Embryonic facial prominence (tissue), 1 donor: ENCODE data around the gene TNFRSF18.
"Not testable (repeated sequence)": the region's sequence is repeated elsewhere in the genome, so short reads cannot be mapped to it uniquely, and the experiment has no call there.

ENCODE experiments used
- DNase-seq: peaks from one replicate; pipeline ENCODE4 v3.0.0-alpha.2; 2016; ENCODE audit errors: extremely low spot score

TNFRSF18 gene

GRCh38 chr1:1206376-1206965, at the start of gene TNFRSF18:
Gene TNFRSF18, minus strand, starts transcription at chr1:1206592. Its CDS starts 21 bp downstream, at chr1:1206571.
- no peak for DNase-seq

- no peak for DNase-seq
Observed at GRCh38 chr1:1255611-1256010, 49.2 kb upstream of the TNFRSF18 start.

- no peak for DNase-seq
Observed at GRCh38 chr1:1255078-1255477, 48.7 kb upstream of the TNFRSF18 start.

- no peak for DNase-seq
Observed at GRCh38 chr1:1254667-1254998, 48.2 kb upstream of the TNFRSF18 start.

DNA sequence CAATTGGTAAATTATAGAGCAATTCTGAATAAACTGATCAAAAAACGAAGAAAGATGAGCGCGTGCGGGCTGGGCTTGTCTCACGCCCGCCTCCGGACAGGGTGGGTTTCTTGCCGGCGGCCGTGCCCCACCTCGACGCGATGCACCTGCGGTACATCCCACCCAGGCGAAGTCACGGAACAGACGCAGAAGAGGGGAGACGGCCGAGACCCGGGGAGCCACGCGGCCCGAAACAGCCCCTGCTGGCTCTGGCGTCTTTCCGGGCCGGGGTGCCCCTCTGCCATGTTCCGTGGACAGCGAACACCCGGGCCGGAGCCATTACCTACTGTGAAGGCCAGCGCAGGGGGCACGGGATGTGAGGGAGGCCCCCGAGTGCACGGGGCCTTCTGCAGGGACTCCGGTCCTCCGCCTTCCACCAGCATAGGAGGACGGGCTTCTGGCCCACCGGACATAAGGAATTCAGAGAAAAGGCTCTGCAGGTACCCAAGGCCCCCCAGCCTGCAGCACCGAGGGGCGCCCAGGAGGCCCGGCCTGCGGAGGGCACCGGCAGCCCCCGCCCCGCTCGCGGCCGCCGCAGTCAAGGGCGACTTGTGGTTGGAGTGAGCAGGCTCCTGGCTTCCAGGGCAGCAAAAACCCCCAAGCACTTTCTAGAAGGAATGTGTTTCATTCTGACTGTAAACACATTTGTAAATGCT, 47.7 kb upstream of the TNFRSF18 start:
- no peak for DNase-seq

DNA sequence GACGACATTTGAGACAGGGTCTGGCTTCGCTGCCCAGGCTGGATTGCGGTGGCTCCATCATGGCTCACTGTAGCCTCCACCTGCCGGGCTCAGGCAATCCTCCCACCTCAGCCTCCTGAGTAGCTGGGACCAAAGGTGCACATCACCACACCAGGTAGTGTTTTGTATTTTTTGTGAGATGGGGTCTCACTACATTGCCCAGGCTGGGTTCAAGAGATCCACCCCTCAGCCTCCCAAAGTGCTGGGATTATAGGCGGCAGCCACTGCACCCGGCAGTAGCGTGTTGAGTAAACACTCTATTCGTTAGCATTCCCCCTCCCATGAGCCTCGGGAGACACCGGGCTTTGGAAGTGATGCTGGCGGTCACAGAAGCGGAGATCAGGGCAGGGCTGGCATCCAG, 46.9 kb upstream of the TNFRSF18 start:
- DNase-seq, result no peak

DNA sequence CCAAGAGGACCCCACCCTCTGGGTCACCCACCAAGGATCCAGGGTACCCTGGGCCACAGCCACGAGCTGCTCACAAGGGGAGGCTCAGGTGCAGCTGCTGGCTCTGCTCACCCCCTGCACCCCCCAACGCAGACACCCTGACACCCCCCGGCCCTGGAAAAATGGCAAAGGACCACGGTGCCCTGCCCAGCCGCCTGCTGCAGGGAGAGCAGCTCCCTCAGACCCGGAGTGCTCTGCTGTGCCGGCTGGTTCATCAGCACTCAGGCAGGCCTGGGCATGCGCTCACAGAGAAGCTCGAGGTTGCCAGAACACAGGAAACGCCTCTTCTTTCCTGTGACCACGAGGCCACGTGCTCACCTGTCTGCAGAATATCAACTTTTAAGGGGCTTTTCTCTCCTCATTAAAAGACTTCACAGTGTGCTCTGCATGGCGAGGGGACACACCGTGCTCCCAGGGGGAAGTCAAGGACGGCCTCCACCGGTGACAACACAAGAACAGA, 44.4 kb upstream of the TNFRSF18 start:
- no peak for DNase-seq

DNA sequence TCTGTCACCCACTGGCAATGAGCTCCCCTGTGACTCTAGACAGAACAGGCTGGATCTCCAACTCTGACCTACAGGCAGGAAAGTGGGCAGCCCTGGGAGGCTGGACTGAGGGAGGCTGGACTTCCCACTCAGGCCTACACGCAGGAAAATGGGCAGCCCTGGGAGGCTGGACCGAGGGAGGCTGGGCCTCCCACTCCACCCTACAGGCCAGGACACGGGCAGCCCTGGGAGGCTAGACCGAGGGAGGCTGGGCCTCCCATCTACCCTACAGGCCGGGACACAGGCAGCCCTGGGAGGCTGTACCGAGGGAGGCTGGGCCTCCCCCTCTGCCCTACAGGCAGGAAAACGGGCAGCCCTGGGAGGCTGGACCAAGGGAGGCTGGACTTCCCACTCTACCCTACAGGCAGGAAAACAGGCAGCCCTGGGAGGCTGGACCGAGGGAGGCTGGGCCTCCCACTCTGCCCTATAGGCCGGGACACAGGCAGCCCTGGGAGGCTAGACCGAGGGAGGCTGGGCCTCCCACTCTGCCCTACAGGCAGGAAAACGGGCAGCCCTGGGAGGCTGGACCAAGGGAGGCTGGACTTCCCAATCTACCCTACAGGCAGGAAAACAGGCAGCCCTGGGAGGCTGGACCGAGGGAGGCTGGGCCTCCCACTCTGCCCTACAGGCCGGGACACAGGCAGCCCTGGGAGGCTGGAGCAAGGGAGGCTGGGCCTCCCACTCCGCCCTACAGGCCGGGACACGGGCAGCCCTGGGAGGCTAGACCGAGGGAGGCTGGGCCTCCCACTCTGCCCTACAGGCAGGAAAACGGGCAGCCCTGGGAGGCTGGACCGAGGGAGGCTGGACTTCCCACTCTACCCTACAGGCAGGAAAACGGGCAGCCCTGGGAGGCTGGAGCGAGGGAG, 41.9 kb upstream of the TNFRSF18 start:
- not testable (repeated sequence) for DNase-seq

- DNase-seq, result no peak
Observed at GRCh38 chr1:1247341-1247913, 41.0 kb upstream of the TNFRSF18 start.

GRCh38 chr1:1246577-1247340, 40.4 kb upstream of the TNFRSF18 start, which contains the start of gene C1QTNF12:
Gene C1QTNF12, minus strand, starts transcription at chr1:1246722. Its CDS starts 32 bp downstream, at chr1:1246690.
- no peak for DNase-seq

GRCh38 chr1:1245817-1246576, 39.6 kb upstream of the TNFRSF18 start:
- no peak for DNase-seq

DNA sequence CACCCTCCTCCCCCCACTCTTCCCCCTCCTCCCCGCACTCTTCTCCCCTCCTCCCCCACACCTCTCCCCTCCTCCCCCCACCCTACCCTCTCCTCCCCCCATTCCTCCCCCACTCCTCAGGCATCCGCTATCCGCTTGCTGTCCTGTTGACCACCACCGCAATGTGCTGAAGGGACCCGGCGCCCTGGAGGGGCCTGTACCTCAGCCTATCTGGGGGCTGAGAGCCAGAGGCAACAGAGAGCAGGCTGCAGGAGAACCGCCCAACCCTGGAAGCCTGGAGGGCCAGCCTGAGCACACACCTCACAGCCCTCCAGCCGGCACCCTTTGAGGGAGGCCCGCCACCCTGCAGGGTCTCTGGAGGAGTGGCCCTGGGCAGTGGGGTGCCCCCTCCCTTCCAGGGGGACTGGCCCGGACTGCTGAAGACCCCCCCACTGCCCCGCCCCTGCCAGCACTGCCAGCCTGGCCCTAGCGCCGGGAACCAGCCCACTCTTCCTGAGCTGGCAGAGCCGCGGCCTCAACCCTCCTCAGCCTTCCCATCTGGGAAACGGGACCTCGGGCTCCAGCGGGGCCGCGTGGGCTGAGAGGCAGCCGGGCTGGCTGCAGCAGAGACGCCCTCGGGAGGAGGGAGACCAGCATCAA, 38.9 kb upstream of the TNFRSF18 start:
- no peak for DNase-seq

DNA sequence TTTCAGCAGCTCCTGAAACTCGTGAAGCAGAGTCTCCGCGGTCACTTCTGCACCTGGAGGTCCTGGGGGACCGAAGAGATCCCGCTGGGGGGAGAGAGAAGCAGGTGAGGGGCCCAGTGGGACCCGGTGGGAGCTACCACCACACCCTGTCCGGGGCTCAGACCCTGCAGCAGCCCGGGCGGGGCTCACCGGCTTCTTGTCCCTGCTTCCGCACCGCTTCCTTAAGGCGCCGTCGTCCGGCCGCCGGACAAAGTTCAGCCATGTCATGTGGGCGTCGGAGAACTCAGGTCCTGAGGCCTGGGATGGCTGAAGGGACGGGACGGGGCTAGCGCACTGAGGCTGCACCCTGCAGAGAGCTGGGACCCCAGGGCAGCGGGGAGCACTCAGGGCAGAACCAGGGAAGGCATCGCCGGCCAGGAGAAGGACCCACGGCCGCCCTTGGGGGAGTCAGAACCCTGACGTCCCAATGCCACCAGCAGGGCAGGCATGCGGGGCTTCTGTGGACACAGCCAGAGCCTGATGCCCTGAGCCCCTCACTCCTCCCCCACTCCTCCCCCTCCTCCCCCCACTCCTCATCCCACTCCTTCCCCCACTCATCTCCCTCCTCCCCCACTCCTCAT, 37.9 kb upstream of the TNFRSF18 start:
- DNase-seq, result no peak

- DNase-seq, result no peak
Observed at GRCh38 chr1:1243807-1244191, 37.4 kb upstream of the TNFRSF18 start.

- DNase-seq, result no peak
Observed at GRCh38 chr1:1243266-1243660, 36.9 kb upstream of the TNFRSF18 start.

GRCh38 chr1:1242461-1243265, 36.3 kb upstream of the TNFRSF18 start:
- DNase-seq, result no peak

GRCh38 chr1:1241588-1242219, 35.3 kb upstream of the TNFRSF18 start:
- DNase-seq, result no peak
